ENCODE results near the gene LGR6.
A peak's percentile ranks its signal among the peaks of the same experiment; 100 is the strongest.

DNA sequence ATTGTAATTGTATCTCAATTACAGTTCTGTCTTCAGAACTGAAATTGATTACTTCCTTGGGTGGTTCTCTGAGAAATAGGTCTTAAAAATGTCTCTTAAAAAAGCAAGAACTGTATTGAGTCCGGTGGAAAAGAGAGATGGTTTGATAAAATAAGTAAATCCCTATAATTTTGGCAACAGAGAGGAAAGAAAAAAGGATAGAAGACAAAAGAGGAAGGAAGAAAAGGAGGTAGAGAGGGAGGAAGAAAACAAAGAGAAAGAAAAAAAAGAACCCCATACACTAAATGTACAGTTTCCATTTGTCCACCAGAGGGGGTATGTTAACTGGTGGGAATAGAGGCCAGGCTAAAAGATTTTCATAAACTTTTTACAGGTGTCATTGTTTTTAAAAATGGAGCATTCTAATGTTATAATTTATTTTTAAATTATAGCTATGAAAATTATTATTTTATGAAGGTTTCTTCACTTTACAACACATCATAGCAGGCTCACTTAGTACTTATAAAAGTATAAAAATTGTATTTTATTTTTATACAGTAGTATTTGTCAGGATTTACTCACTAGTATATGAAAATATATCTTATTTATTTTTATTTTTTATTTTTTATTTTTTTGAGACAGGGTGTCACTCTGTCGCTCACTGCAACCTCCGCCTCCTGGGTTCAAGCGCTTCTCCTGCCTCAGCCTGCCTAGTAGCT is 150.2 kb downstream of the LGR6 start:
- TF ChIP-seq, protein P1, sequence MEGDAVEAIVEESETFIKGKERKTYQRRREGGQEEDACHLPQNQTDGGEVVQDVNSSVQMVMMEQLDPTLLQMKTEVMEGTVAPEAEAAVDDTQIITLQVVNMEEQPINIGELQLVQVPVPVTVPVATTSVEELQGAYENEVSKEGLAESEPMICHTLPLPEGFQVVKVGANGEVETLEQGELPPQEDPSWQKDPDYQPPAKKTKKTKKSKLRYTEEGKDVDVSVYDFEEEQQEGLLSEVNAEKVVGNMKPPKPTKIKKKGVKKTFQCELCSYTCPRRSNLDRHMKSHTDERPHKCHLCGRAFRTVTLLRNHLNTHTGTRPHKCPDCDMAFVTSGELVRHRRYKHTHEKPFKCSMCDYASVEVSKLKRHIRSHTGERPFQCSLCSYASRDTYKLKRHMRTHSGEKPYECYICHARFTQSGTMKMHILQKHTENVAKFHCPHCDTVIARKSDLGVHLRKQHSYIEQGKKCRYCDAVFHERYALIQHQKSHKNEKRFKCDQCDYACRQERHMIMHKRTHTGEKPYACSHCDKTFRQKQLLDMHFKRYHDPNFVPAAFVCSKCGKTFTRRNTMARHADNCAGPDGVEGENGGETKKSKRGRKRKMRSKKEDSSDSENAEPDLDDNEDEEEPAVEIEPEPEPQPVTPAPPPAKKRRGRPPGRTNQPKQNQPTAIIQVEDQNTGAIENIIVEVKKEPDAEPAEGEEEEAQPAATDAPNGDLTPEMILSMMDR (IDR thresholded peaks at IDR 0.05), result peak; percentile 66 to 91 (median 72)
- TF ChIP-seq POLR2A (IDR thresholded peaks at IDR 0.05), result no peak

Measured in Peyer's patch (tissue), 4 donors.